ENCODE measurements around the gene C6orf62. TPM values are rescaled to one million over a fixed set of nuclear protein-coding genes. Genes with fewer than 3 reads are reported as not detected.

C6orf62 gene
- total RNA-seq, 1 experiment from 2014 or later = 86.4 TPM

DNA sequence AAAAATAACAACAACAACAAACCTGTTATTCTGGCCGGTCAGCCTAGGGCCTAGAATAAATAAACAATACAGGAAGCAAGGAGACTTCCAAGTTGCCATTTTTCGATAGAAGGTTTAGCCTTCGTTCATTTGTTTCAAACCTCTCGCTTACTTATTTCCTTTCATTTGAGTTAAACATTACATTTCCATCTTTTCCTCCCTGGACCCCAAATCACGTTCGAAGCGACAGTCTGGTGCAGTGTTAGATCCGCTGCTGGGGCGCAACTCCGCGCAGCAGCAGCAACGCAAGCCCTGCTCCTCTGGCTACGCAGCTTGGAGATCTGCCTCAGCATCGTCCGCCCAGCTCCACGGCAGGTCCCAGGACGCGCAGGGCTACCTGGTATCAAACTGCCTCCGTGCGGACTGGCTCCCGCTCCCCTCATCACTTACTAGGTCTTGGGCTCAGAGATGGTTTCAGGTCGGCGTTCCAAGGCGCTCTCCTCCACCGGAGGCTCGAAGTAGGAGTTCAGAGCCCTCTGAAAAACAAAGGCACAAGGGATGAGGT, 52.8 kb downstream of the C6orf62 start:
- H3K36me3 Mint-ChIP-seq = peaks cover 69% of the 10 kb centered on the region
- CTCF ChIA-PET = interaction anchor here (0.9 to 2.2 kb wide), 13 partner anchors 16 to 352 kb away, joined by 3 to 19 read pairs (median 7); partner anchors contain the start of gene KIAA0319

DNA sequence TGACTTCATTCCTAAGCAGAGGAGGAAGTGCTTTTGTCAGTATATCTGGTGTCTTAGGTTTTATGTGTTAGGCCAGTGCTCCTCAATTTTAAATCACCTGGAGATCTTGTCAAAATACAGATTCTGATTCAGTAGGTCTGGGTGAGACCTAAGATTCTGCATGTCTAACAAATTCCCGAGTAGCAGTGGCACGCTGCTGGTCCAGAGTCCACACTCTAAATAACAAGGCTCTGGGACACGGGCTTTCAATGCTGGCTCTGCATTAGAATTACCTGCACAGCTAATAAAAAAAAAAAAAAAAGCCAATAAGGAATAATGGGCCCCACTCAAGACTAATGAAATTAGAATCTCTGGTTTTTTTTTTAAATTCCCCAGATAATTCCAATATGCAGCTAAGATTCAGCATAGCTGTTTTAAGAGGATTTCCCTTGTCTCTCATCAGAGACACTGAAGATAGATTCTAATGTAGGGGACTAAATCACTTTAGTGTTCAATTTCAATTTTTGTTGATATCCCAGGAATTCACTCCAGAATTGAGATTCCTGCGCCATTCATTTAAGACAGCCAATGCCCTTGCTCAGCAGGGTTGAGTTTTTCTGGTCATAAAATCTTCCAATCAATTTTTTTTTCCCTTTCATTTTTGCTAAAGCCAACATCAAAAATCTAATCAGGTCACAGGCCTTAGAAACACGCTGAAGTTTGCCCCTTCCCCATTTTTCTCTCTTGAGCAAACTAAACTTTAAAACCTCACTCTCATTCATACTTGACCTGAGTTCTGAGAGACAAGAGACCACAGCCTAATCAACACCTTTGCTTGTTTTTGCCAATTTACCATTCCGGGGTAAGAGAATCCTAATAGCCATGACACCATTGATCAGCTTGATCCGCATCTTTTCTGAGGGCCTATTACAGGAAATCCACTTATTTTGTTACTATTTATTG, 54.6 kb downstream of the C6orf62 start:
- ChIA-PET CTCF (interaction anchor here (1.6 to 1.7 kb wide), 2 partner anchors 83 to 143 kb away, joined by 5 to 7 read pairs; no protein-coding TSS in a partner anchor), POLR2A (no interaction called here)
- no peak for ATAC-seq
- TF ChIP-seq FOXP1 (CRISPR knock-in tag; IDR thresholded peaks at IDR 0.05; ENCODE audit: borderline replicate concordance) (no peak), STAT6 (CRISPR knock-in tag; conservative IDR thresholded peaks at IDR 0.05; ENCODE audit: low read depth) (no peak), ZNF281 (CRISPR knock-in tag; IDR thresholded peaks at IDR 0.05) (no peak), MYBL2 (CRISPR knock-in tag; IDR thresholded peaks at IDR 0.05) (no peak), TEAD1 (CRISPR knock-in tag; IDR thresholded peaks at IDR 0.05) (no peak), CREB1 (CRISPR knock-in tag; IDR thresholded peaks at IDR 0.05) (no peak), OVOL2 (CRISPR knock-in tag; IDR thresholded peaks at IDR 0.05; ENCODE audit: borderline replicate concordance) (no peak), PRRX2 (CRISPR knock-in tag; IDR thresholded peaks at IDR 0.05) (no peak), FOXJ3 (CRISPR knock-in tag; IDR thresholded peaks at IDR 0.05; ENCODE audit: borderline replicate concordance) (no peak), ZNF219 (CRISPR knock-in tag; IDR thresholded peaks at IDR 0.05; ENCODE audit: borderline replicate concordance) (no peak), HMGA2 (CRISPR knock-in tag; IDR thresholded peaks at IDR 0.05) (no peak), USF1 (CRISPR knock-in tag; IDR thresholded peaks at IDR 0.05) (no peak), SMAD3 (CRISPR knock-in tag; IDR thresholded peaks at IDR 0.05; ENCODE audit: borderline replicate concordance) (no peak)
- TF ChIP-seq, protein P1, sequence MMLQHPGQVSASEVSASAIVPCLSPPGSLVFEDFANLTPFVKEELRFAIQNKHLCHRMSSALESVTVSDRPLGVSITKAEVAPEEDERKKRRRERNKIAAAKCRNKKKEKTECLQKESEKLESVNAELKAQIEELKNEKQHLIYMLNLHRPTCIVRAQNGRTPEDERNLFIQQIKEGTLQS (CRISPR knock-in tag; conservative IDR thresholded peaks at IDR 0.05) = no peak
- H3K4me3 Mint-ChIP-seq = peak overlapping the region; percentile 85
- DNase-seq (ENCODE audit: low spot score) = no peak
- peaks cover 54% of the 10 kb centered on the region for H3K36me3 Mint-ChIP-seq
- H3K27ac Mint-ChIP-seq = peak overlapping the region; percentile 89
- peaks cover 38% of the 10 kb centered on the region for H3K4me1 Mint-ChIP-seq
- H3K9me3 Mint-ChIP-seq = peaks cover 10% of the 10 kb centered on the region
- no peaks in the 10 kb centered on the region for H3K27me3 Mint-ChIP-seq (ENCODE audit: low read depth)

More for the DNA sequence above, 52.8 kb downstream of the C6orf62 start:
- ATAC-seq = peak; percentile 27
- TF ChIP-seq CREM (CRISPR knock-in tag; IDR thresholded peaks at IDR 0.05) (no peak; the same call in 1 of the 2 replicates), RORB (CRISPR knock-in tag; IDR thresholded peaks at IDR 0.05) (no peak), MXD4 (CRISPR knock-in tag; IDR thresholded peaks at IDR 0.05; ENCODE audit: borderline replicate concordance) (no peak), ZNF416 (CRISPR knock-in tag; IDR thresholded peaks at IDR 0.05) (no peak), NFYB (CRISPR knock-in tag; conservative IDR thresholded peaks at IDR 0.05; ENCODE audit: low read depth) (no peak), STAT6 (CRISPR knock-in tag; conservative IDR thresholded peaks at IDR 0.05; ENCODE audit: low read depth) (no peak), GRHL2 (CRISPR knock-in tag; IDR thresholded peaks at IDR 0.05; ENCODE audit: insufficient replicate concordance, severe bottlenecking) (no peak)
- Mint-ChIP-seq H3K9me3 (peaks cover 29% of the 10 kb centered on the region), H3K4me1 (peaks cover 25% of the 10 kb centered on the region), H3K27me3 (ENCODE audit: low read depth) (peaks cover 6% of the 10 kb centered on the region; the same call in 1 of the 2 replicates), H3K27ac (peak overlapping the region; percentile 100), H3K4me3 (peak overlapping the region; percentile 85)
- DNase-seq (ENCODE audit: low spot score) = peak; percentile 44
- POLR2A ChIA-PET = interaction anchor here (0.7 to 2.4 kb wide), 7 partner anchors 7 to 85 kb away, joined by 3 to 22 read pairs (median 5); partner anchors contain the start of gene KIAA0319
